GM19035 (cell line): ENCODE data around the gene CCNH.

Source experiments
- ATAC-seq: cut with Tn5 transposase; IDR thresholded peaks from one replicate; pipeline ENCODE4 v1.9.1; 2021; ENCODE audit not compliant: unreplicated experiment

CCNH gene

DNA sequence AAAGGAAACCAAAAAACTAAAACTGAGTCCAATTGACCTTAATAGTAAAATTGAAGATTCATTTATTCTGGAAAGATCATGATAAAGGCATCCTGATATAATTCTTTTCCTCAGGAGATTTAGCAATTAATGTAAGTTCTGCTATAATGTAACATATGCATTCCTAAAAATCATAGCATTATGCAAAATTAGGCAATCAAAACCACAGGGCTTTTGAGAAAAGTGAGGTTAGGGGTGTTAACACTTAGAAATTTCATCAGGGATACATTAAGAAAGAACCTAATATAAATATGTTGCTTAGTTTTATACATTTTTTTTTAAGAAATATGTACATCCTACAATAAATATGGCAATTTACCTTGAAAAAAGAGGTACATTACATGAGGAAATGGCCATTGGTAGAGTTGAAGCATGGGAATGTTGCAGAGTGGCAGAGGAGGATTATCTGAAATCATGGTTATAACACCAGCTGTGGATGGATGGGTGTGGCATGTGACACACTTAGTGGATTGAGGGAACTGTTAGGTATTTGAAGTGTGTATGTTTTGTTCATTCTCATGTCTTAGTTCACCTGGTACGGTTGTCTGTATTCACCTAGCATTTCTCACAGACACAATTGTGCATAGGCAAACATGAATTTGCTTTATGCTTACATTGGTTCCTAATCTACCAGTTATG is 51.1 kb downstream of the CCNH start:
- no peak for ATAC-seq

DNA sequence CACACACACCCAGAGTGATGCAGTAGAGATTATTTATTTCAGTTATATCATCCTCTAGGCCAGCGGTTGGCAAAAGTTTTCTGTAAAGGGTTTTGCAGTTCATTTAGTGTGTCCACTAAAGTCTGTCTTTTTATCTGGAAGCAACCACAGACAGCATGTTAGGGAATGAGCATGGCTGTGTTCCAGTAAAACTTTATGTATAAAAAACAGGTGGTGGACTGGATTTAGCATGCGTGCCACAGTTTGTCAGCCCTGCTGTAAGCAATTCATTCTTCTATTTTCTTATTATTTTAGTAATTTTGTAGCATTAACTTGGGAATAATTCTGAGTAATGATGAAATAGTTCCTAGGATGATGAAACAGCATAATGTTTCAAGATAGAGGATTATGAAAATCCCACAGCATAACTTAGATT is 51.7 kb downstream of the CCNH start:
- ATAC-seq = no peak

DNA sequence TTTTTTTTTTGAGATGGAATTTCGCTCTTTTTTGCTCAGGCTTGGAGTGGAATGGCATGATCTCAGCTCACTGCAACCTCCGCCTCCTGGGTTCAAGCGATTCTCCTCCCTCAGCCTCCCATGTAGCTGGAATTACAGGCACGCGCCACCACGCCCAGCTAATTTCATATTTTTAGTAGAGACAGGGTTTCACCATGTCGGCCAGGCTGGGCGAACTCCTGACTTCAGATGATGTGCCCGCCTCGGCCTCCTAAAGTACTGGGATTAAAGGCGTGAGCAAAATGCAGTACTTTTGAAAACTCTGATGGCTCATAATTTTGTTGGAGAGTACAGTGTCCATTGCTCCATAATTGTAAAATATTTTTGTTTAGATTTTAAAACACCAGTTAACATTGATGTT is 52.6 kb downstream of the CCNH start:
- ATAC-seq = no peak

DNA sequence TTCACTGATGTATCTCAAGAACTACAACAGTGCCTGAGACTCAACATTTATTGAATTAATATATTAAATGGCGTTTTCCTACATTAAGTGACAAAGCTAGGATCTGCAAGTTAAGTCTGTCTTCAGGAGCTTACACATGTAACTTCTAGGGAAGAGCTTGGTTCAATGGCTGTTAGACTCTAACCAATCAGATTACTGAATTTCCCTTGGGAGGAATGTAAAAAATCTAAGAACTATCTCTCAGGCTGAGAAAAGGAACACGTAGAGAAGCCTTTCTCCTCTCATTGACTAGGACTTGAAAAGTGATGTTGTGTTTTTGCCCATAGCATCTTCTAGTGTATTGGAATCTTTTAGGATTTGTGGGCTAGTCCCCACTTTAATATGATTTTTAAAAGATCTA is 53.6 kb downstream of the CCNH start:
- no peak for ATAC-seq

DNA sequence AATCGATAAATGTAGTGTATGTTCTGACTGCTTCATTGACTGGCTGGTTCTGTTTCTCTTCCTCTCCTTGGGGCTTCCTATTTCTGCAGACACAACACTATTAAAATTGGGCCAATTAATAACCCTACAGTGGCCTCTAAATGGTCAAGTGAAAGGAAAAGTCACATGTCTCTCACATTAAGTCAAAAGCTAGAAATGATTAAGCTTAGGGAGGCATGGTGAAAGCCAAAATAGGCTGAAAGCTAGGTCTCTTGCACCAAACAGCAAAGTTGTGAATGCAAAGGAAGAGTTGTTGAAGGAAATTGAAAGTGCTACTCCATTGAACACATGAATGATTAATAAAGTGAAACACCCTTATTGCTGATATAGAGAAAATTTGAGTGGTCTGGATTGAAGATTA is 58.2 kb downstream of the CCNH start:
- no peak for ATAC-seq

DNA sequence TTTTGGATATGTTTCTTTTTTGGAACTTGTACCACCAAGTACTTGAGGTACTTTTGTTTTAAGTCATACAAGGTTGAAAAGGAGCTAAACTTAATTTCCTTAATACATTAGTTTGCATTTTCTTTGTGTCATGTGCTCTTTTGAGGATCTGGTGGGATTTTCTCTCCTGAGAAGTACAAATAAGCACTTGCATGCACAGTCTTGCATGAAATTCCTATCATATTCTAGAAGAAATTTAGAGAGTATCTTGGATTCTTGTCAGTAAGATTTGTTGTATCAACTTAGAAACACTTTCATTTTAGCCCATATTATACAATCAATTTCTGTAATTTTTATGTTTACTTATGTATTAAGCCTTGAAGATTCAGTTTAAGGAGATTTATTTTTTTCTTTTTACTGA is 64.9 kb downstream of the CCNH start:
- no peak for ATAC-seq

DNA sequence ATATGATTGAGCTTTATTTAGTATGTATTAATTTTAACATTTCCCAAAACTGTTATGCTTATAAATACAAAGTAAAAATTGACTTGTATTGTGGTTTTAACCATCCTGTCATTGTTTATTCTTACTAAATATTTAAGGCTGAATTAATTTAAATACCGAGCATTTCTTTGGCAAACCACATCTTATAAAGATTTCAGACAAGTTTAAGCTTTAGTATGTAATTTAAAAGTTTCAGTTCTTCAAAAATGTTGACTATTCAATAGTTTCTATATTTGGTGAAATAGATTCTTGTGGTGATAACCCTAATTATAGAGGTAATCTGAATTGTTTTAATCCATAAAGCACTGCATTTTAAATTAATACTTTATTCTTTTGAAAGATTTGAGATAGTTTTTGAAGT is 65.5 kb downstream of the CCNH start:
- ATAC-seq = no peak
